Karpas-422 (cell line): ENCODE data around the gene GID8. TPM values are rescaled to one million over a fixed set of nuclear protein-coding genes. Genes with fewer than 3 reads are reported as not detected.

Experiments used
- DNase-seq: peaks from one replicate; pipeline ENCODE4 v3.0.0-alpha.2; 2015
- H2AFZ ChIP-seq: fragments of 200-600 bp; sonication (generic); 2 replicates; pipeline ENCODE4 v1.6.1; 2014; ENCODE audit warnings: antibody characterized with exemption, low read length, mixed read lengths
- H3K27ac ChIP-seq: fragments of 200-600 bp; sonication (generic); 2 replicates; pipeline ENCODE4 v1.5.1; 2014; ENCODE audit warnings: mild to moderate bottlenecking, low read length, moderate library complexity
- H3K27me3 ChIP-seq: fragments of 200-600 bp; sonication (generic); 2 replicates; pipeline ENCODE4 v1.6.1; 2014; ENCODE audit warnings: low read length, mixed read lengths
- H3K36me3 ChIP-seq: fragments of 200-600 bp; sonication (generic); 2 replicates; pipeline ENCODE4 v1.6.1; 2014; ENCODE audit warnings: low read length, mixed read lengths; ENCODE audit not compliant: insufficient read depth
- H3K4me1 ChIP-seq: fragments of 200-600 bp; sonication (generic); 2 replicates; pipeline ENCODE4 v1.6.1; 2014; ENCODE audit warnings: mild to moderate bottlenecking, low read length, mixed read lengths
- H3K4me2 ChIP-seq: fragments of 200-600 bp; sonication (generic); 2 replicates; pipeline ENCODE4 v1.6.1; 2014; ENCODE audit warnings: low read length, low read depth, mild to moderate bottlenecking; ENCODE audit not compliant: poor library complexity, severe bottlenecking
- H3K4me3 ChIP-seq: fragments of 200-600 bp; sonication (generic); 2 replicates; pipeline ENCODE4 v1.5.1; 2014; ENCODE audit warnings: mild to moderate bottlenecking, antibody characterized with exemption, low read length, mixed read lengths
- H3K79me2 ChIP-seq: fragments of 200-600 bp; sonication (generic); 2 replicates; pipeline ENCODE4 v1.6.1; 2014; ENCODE audit warnings: mild to moderate bottlenecking, low read length, mixed read lengths
- H3K9ac ChIP-seq: fragments of 200-600 bp; sonication (generic); 2 replicates; pipeline ENCODE4 v1.6.0; 2014; ENCODE audit warnings: low read length
- H3K9me2 ChIP-seq: fragments of 200-600 bp; sonication (generic), shearing (Covaris generic); replicated peaks from 2 replicates; pipeline ENCODE4 v1.6.0; 2014; ENCODE audit warnings: mild to moderate bottlenecking, low read length, moderate library complexity; ENCODE audit not compliant: insufficient read depth
- H3K9me3 ChIP-seq: fragments of 300-700, 200-600 bp; sonication (generic); 2 replicates; pipeline ENCODE4 v1.6.1; 2014; ENCODE audit warnings: low read length, mixed read lengths
- H4K20me1 ChIP-seq: fragments of 200-600 bp; sonication (generic); 2 replicates; pipeline ENCODE4 v1.6.1; 2014; ENCODE audit warnings: mild to moderate bottlenecking, antibody characterized with exemption, low read length, low read depth; ENCODE audit not compliant: insufficient read depth
- total RNA-seq: library from RNA; depleted of rRNA; stranded (reverse); fragments of >200 nt; shearing (Covaris generic); gene quantifications from 2 replicates; pipeline ENCODE4 v1.2.3, GENCODE V29; 2014; ENCODE audit warnings: low replicate concordance

The GID8 gene
- total RNA-seq, 1 experiment from 2014 or later: 31.3 TPM

DNA sequence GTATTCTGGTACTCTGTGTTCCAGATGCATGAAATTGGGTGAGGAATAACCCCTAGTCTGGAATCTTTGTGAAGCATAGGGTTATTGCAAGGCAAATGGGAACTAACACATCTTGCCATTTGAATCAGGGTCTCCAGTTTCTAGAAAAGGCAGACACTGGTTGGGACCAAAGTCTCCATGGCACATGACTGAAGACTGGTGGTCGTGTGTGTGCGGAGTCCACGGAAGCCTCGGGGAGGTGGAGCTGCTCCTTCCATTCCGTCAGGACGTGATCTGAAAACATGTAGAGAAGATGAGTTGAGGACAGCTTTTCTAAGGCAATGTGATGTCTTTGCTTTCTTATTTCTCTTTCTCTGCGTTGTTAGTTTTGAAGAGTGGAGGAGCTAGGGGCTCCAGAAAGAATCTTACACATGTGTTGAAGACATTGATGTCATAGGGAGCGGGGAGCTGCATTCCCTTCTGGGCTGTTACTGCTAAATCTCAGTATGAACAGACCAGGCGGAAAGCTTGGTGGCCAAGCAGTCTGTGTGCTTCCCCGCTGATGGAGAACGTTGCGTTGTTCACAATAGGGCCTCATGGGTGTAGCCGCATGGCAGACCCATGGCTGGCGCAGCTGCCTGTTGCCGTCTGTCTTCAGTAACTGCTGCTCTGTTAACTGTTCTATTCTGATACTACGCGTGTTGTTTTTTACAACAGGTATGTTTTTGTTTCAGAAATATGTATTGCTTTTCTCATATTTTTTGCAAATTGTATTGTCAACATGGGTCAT lies 9.8 kb downstream of the GID8 start:
- H3K4me1 ChIP-seq: peaks cover 11% of the 10 kb centered on the region
- H3K4me3 ChIP-seq: no peak overlapping the region
- no peak overlapping the region for H3K4me2 ChIP-seq
- H3K9me2 ChIP-seq: no peaks in the 10 kb centered on the region
- peaks cover 4% of the 10 kb centered on the region; the same call in 1 of the 2 replicates for H3K9me3 ChIP-seq
- H3K27me3 ChIP-seq: no peaks in the 10 kb centered on the region
- H3K79me2 ChIP-seq: peaks cover 36% of the 10 kb centered on the region
- peaks cover 72% of the 10 kb centered on the region for H3K36me3 ChIP-seq
- no peak overlapping the region for H3K9ac ChIP-seq
- no peaks in the 10 kb centered on the region for H4K20me1 ChIP-seq
- no peak overlapping the region for H3K27ac ChIP-seq
- DNase-seq: no peak
- H2AFZ ChIP-seq: no peak overlapping the region

DNA sequence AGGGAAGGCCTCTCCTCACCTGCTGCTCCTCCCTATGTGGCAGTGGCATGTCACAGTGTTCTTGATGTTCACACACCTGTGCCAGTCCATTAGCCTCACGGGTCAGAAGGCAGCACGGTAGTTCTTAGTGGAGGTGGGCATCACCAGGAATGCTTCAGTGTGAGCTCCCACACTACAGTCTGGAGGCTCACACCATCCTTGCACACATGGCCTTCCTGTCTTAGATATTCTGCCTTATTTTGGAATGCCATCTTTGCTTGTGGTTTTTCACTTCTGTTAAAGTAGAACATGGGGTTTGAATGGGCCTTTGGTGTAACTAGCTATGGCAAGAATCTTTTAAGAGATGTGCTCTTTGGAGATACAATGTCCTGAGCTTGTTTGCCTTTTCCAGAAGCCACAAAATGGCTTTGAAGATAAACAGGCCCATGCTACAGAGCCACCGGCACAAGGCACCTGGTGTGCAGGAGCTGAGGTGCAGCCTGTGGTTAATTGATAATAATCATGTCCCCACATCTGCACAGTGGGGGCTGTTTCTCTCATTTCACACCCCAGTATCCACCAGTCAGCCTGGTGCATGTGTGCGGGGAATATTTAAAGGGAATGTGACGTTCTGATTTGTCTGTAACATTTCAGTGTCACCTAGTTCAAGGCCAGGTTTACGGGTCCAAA lies 11.3 kb downstream of the GID8 start:
- no peak overlapping the region for H3K4me3 ChIP-seq
- DNase-seq: no peak
- H3K27ac ChIP-seq: no peak overlapping the region
- no peak overlapping the region for H3K4me2 ChIP-seq
- H3K36me3 ChIP-seq: peaks cover 59% of the 10 kb centered on the region
- no peaks in the 10 kb centered on the region for H3K27me3 ChIP-seq
- peaks cover 33% of the 10 kb centered on the region for H3K79me2 ChIP-seq
- H3K4me1 ChIP-seq: peaks cover 25% of the 10 kb centered on the region
- H3K9me3 ChIP-seq: peaks cover 4% of the 10 kb centered on the region; the same call in 1 of the 2 replicates
- no peaks in the 10 kb centered on the region for H4K20me1 ChIP-seq
- H3K9ac ChIP-seq: no peak overlapping the region
- no peak overlapping the region for H2AFZ ChIP-seq
- H3K9me2 ChIP-seq: no peaks in the 10 kb centered on the region

DNA sequence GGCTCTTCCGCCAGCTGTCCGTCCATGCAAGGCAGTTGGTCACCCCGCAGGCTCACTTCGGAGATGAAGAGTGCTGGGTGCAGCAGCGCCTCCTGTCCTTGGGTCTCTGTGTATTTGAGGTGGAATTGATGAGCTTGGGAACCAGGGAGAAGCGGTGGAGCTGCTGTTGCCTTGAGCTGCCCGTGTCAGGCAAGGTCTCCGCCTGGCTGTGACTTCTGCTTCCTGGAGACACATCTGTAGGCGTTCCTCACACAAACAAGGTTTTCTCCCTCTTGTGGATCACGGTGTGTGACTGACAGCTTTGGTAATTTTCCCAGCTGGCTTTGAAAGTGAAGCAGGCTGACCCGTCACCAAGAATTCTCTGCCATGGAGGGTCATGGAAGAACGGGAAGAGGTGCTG lies 12.0 kb downstream of the GID8 start:
- Histone ChIP-seq H3K36me3 (peaks cover 52% of the 10 kb centered on the region), H3K4me3 (no peak overlapping the region), H3K4me2 (no peak overlapping the region), H2AFZ (no peak overlapping the region), H3K9me2 (no peaks in the 10 kb centered on the region), H3K4me1 (peaks cover 32% of the 10 kb centered on the region), H3K27me3 (no peaks in the 10 kb centered on the region), H3K9me3 (peaks cover 4% of the 10 kb centered on the region; the same call in 1 of the 2 replicates), H3K27ac (no peak overlapping the region), H4K20me1 (no peaks in the 10 kb centered on the region), H3K79me2 (peaks cover 37% of the 10 kb centered on the region), H3K9ac (no peak overlapping the region)
- no peak for DNase-seq

DNA sequence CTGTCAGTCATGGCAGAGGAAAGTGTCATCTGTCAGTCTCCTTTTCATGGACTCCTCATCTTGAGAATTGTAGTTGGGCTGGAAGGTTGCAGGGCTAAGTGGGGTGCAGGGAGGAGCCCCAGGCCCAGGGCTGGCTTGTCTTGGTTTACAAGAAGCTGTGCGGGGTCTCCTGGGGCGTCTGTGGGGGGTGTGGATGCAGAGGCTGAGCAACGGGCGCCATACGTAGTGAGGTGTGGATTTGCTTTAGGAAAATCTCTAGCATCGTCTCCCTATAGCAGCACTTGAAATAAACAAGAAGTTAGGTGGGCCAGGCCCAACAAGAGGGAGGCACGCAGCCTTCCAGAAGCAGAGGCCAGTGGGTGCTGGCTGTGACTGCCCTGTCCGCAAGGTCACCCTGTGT lies 12.8 kb downstream of the GID8 start:
- peaks cover 41% of the 10 kb centered on the region for H3K79me2 ChIP-seq
- DNase-seq: no peak

DNA sequence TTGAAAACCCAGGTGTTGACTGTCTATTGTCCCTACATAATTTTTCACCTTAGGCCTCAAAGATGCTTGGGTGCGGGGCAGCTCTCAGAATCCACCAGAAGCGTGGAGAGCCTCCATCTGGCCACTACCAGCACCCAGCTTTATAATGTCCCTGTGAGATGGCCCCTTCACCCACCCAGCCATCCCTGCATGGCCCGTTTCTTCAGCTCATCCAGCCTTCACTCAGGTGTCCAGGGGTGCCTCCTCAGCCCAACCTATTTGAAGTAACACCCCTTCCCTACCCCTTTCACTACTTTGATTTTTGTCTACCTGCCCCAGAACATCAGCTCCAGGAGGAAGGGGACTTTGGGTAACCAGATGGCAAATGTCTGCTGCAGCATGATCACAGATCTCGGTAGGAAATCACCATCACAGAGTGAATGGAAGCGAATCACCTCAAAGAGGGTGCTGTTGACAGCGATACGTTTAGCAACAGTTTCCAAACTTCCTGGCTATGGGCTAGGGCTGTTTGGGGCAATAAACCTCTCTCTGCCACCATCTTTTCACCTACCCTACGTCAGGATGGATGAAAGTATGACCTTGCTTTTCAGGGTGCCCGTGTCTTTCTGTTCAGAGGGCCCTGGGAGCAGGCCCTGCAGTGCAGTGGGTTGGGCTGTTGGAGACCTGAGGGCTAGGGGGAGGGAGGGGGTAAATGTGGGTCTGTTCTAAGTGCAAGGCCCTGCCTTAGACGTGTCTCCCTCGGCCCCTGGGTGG lies 13.4 kb downstream of the GID8 start:
- Histone ChIP-seq H3K27ac (peak overlapping the region; percentile 31), H2AFZ (no peak overlapping the region), H3K4me1 (peaks cover 34% of the 10 kb centered on the region), H3K79me2 (peaks cover 42% of the 10 kb centered on the region), H4K20me1 (no peaks in the 10 kb centered on the region), H3K9me3 (peaks cover 4% of the 10 kb centered on the region; the same call in 1 of the 2 replicates), H3K27me3 (no peaks in the 10 kb centered on the region), H3K36me3 (peaks cover 39% of the 10 kb centered on the region), H3K9ac (peak overlapping the region; percentile 95), H3K9me2 (no peaks in the 10 kb centered on the region), H3K4me3 (peak overlapping the region; percentile 98; the same call in 1 of the 2 replicates), H3K4me2 (peak overlapping the region; percentile 97)
- DNase-seq: no peak

More for the DNA sequence above, 12.8 kb downstream of the GID8 start:
- peaks cover 44% of the 10 kb centered on the region for H3K36me3 ChIP-seq
- peaks cover 4% of the 10 kb centered on the region; the same call in 1 of the 2 replicates for H3K9me3 ChIP-seq
- H2AFZ ChIP-seq: no peak overlapping the region
- H4K20me1 ChIP-seq: no peaks in the 10 kb centered on the region
- no peak overlapping the region for H3K4me2 ChIP-seq
- H3K27ac ChIP-seq: no peak overlapping the region
- no peaks in the 10 kb centered on the region for H3K27me3 ChIP-seq
- H3K4me1 ChIP-seq: peaks cover 34% of the 10 kb centered on the region
- H3K9ac ChIP-seq: no peak overlapping the region
- H3K4me3 ChIP-seq: no peak overlapping the region
- no peaks in the 10 kb centered on the region for H3K9me2 ChIP-seq

DNA sequence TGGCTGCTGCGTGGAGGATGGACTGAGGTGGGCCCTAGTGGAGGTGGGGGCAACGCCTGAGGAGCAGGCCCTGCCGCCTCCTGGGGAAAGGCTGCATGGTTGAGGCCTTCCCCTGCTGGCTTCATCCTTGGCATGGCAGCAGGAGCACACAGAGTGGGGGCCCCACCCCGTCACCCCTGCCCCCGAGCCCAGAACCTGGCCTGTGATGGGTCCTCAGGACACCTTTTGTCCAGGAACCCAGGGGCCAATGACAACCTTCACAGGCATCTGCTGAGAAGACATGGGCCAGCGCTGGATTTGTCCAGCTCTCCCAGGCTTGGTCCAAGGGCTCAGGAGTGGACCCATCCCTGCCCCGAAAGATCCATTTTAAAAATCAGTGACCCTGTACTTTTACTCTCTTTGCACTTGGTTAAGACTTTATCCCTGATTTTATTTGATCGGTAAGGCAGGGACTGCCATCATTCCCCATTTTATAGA lies 14.0 kb downstream of the GID8 start:
- no peaks in the 10 kb centered on the region for H3K9me2 ChIP-seq
- no peak for DNase-seq
- H3K79me2 ChIP-seq: peaks cover 39% of the 10 kb centered on the region
- H3K9me3 ChIP-seq: peaks cover 4% of the 10 kb centered on the region; the same call in 1 of the 2 replicates
- H3K36me3 ChIP-seq: peaks cover 32% of the 10 kb centered on the region
- no peaks in the 10 kb centered on the region for H4K20me1 ChIP-seq
- H3K4me2 ChIP-seq: peak overlapping the region; percentile 97
- peaks cover 34% of the 10 kb centered on the region for H3K4me1 ChIP-seq
- peak overlapping the region; percentile 42; the same call in 1 of the 2 replicates for H2AFZ ChIP-seq
- H3K4me3 ChIP-seq: peak overlapping the region; percentile 98
- peak overlapping the region; percentile 74 for H3K27ac ChIP-seq
- peak overlapping the region; percentile 95 for H3K9ac ChIP-seq
- no peaks in the 10 kb centered on the region for H3K27me3 ChIP-seq

DNA sequence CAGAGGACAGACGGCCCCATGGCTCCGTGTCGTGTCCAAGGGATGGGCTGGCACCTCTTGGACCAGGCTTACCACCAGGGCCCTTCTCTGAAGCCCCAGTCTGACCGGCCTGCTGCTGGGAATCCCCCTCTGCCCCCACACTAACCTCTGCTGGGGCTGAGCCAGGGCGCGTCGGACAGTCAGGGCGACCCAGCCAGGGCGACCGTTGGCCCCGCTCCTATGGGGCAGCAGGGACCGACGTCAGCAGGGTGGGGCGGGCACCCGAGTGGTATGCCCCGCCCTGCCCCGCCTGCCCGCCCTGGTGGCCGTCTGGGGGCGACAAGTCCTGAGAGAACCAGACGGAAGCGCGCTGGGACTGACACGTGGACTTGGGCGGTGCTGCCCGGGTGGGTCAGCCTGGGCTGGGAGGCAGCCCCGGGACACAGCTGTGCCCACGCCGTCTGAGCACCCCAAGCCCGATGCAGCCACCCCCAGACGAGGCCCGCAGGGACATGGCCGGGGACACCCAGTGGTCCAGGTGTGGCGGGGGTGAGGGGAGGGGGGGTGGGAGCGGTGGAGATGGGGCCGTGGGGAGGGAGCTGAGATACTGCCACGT lies 14.5 kb downstream of the GID8 start, which contains the start of gene SLC17A9:
TSS of gene SLC17A9 (plus strand) at position 337 of the 595 bp plus-strand sequence. CDS start at position 459, 122 bp downstream.
- peaks cover 4% of the 10 kb centered on the region; the same call in 1 of the 2 replicates for H3K9me3 ChIP-seq
- H2AFZ ChIP-seq: peak within 1 kb of the TSS; percentile 42; the same call in 1 of the 2 replicates
- peak within 1 kb of the TSS; percentile 97 for H3K4me2 ChIP-seq
- H3K4me1 ChIP-seq: peaks cover 34% of the 10 kb centered on the region
- H3K27me3 ChIP-seq: no peaks in the 10 kb centered on the region
- H3K9ac ChIP-seq: peak within 1 kb of the TSS; percentile 95
- peaks cover 36% of the 10 kb centered on the region for H3K79me2 ChIP-seq
- no peaks in the 10 kb centered on the region for H3K9me2 ChIP-seq
- H3K36me3 ChIP-seq: peaks cover 27% of the 10 kb centered on the region
- peak; percentile 94 for DNase-seq
- peak within 1 kb of the TSS; percentile 98 for H3K4me3 ChIP-seq
- H4K20me1 ChIP-seq: no peaks in the 10 kb centered on the region
- H3K27ac ChIP-seq: peak within 1 kb of the TSS; percentile 95
